ENCODE data around the gene PUDP. TPM values are rescaled to one million over a fixed set of nuclear protein-coding genes. Genes with fewer than 3 reads are reported as not detected.
A peak's percentile ranks its signal among the peaks of the same experiment; 100 is the strongest.
"Not testable (repeated sequence)": the region's sequence is repeated elsewhere in the genome, so short reads cannot be mapped to it uniquely, and the experiment has no call there.

PUDP gene
- total RNA-seq, 1 donor from 2014 or later = 63.6 TPM

DNA sequence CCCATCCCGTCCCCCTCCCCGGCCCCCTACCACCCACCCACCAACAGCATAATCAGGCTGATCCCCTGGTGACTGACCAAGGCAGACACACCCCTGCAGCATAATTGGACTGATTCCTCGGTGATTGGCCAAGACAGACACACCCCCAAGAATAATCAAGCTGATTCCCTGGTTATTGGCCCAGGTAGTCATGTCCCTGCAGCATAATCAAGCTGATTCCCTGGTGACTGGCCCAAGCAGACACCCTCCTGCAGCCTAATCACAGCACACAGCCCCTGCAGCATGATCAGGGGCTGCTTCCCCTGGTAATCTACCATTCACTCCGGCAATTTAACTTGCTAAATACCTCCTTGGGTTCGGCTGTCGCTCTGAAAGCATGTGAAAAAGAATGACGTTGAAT, 47.9 kb downstream of the PUDP start:
- TF ChIP-seq, protein P1, sequence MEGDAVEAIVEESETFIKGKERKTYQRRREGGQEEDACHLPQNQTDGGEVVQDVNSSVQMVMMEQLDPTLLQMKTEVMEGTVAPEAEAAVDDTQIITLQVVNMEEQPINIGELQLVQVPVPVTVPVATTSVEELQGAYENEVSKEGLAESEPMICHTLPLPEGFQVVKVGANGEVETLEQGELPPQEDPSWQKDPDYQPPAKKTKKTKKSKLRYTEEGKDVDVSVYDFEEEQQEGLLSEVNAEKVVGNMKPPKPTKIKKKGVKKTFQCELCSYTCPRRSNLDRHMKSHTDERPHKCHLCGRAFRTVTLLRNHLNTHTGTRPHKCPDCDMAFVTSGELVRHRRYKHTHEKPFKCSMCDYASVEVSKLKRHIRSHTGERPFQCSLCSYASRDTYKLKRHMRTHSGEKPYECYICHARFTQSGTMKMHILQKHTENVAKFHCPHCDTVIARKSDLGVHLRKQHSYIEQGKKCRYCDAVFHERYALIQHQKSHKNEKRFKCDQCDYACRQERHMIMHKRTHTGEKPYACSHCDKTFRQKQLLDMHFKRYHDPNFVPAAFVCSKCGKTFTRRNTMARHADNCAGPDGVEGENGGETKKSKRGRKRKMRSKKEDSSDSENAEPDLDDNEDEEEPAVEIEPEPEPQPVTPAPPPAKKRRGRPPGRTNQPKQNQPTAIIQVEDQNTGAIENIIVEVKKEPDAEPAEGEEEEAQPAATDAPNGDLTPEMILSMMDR (conservative IDR thresholded peaks at IDR 0.05) = no peak
- Mint-ChIP-seq H3K27me3 (no peaks in the 10 kb centered on the region), H3K4me1 (ENCODE audit: unreplicated experiment) (no peaks in the 10 kb centered on the region), H3K36me3 (peaks cover 58% of the 10 kb centered on the region), H3K9me3 (peaks cover 3% of the 10 kb centered on the region), H3K27ac (no peak overlapping the region), H3K4me3 (no peak overlapping the region)
- DNase-seq (ENCODE audit: extremely low spot score, unreplicated experiment) = no peak

DNA sequence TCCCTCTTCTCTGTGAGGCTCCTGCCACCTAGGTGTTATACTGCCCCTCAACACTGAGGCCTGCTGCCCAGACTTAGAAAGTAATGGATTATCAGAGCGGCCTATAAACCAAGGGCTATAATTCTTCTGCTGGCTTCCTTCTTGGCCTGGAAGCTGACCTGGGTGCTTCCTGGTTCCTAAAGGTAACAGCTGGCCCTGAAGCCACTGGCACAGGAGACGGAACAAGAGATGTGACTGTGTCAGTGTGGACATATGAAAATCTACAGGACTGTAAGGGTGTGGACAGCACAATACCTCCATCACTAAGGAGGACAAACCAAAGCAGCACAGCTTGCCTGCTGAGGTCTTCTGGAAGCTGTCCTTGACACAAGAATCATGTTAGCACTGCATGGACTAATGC, 52.3 kb downstream of the PUDP start:
- H3K9me3 Mint-ChIP-seq; H3K4me1 Mint-ChIP-seq (ENCODE audit: unreplicated experiment); H3K27ac Mint-ChIP-seq; H3K27me3 Mint-ChIP-seq; DNase-seq (ENCODE audit: extremely low spot score, unreplicated experiment); H3K4me3 Mint-ChIP-seq: not testable (repeated sequence)
- peaks cover 36% of the 10 kb centered on the region for H3K36me3 Mint-ChIP-seq

DNA sequence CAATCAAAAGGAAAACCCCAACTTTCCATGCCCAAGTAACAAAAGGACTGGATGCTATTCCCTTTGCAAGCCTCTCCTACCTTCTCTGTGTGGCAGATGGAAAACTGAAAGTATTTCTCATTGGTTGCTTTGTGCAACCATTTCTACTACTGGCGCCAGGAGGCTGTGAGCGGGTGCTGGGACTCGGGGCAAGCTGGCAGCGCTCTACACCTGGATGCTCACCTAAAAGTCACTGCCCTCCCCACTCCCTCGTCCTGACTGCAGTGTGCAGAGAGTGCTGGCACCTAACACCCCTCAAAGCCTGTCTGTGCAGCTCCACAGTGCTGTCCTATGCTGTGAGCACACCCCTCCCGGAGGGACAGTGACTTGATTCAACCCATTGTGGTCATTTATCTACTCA, 54.6 kb downstream of the PUDP start:
- TF ChIP-seq, protein P1 (conservative IDR thresholded peaks at IDR 0.05) = no peak

DNA sequence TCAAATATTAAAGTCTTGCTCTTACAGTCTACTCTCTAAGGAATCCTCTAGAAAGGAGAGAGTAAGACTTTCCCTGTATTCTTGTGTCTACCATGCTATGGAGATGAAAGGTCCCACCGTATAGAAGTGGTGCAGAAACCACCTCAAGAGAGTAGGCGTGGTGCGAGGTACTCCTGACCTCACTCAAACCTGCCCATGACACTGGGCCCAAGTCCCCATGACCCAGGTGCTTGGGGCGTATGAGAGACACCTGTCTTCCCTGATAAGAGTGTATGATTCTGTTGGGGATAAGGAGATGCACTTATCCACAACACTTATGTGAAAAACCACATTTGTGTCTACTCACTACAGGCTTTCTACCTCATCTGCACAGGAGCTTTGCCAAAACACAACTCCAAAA, 55.4 kb downstream of the PUDP start:
- H3K9me3 Mint-ChIP-seq = no peaks in the 10 kb centered on the region
- H3K27ac Mint-ChIP-seq = no peak overlapping the region
- peaks cover 28% of the 10 kb centered on the region for H3K4me1 Mint-ChIP-seq (ENCODE audit: unreplicated experiment)
- H3K27me3 Mint-ChIP-seq = no peaks in the 10 kb centered on the region
- H3K36me3 Mint-ChIP-seq = peaks cover 41% of the 10 kb centered on the region
- TF ChIP-seq, protein P1 (conservative IDR thresholded peaks at IDR 0.05) = no peak
- DNase-seq (ENCODE audit: extremely low spot score, unreplicated experiment) = no peak
- no peak overlapping the region for H3K4me3 Mint-ChIP-seq

More for the DNA sequence above, 54.6 kb downstream of the PUDP start:
- Mint-ChIP-seq H3K4me3 (no peak overlapping the region), H3K4me1 (ENCODE audit: unreplicated experiment) (peaks cover 27% of the 10 kb centered on the region), H3K27ac (no peak overlapping the region), H3K27me3 (no peaks in the 10 kb centered on the region), H3K36me3 (peaks cover 41% of the 10 kb centered on the region), H3K9me3 (no peaks in the 10 kb centered on the region)
- DNase-seq (ENCODE audit: extremely low spot score, unreplicated experiment) = no peak

DNA sequence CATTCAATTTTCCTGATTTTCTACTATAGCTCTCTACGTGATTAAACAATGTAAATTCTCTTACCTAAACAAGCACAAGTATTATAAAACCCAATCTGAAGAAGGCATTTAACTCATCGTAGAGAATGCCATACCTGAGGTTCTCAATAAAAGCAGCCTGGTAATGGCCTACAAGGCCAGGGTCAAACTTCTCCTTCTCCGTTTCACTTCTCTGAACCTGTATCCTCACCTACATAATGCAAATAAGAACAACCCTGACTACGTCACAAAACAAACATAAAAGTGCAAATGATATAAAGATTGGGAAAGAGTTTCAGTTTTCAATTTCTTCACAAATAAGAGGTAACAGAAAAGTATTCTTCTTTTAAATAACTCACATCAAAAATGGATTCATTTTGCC, 56.0 kb downstream of the PUDP start:
- H3K36me3 Mint-ChIP-seq = peaks cover 34% of the 10 kb centered on the region
- no peaks in the 10 kb centered on the region for H3K27me3 Mint-ChIP-seq
- no peak for DNase-seq (ENCODE audit: extremely low spot score, unreplicated experiment)

DNA sequence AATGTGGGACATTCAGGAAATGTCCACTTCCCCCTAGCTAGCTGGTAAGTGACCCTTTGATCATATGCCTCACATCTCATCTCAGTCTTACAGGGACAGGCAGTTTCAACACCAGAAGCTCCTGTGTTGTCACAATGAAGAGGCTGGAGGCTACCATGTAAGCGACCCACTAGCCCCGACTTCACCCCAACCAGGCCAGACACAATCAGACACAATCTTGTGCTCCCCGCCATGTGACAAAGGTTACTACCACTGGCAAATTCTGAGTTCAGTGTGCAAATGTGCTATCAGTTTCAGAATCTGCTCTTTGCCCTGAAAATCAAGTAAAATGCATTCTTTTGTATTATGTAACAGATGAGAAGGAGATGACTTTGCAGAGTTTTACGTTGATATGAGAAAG, 57.3 kb downstream of the PUDP start:
- Mint-ChIP-seq H3K4me1 (ENCODE audit: unreplicated experiment) (peaks cover 41% of the 10 kb centered on the region), H3K9me3 (no peaks in the 10 kb centered on the region), H3K27ac (peak overlapping the region; percentile 68), H3K27me3 (no peaks in the 10 kb centered on the region), H3K4me3 (no peak overlapping the region), H3K36me3 (peaks cover 26% of the 10 kb centered on the region)
- no peak for DNase-seq (ENCODE audit: extremely low spot score, unreplicated experiment)
- TF ChIP-seq, protein P1 (conservative IDR thresholded peaks at IDR 0.05) = no peak

More for the DNA sequence above, 56.0 kb downstream of the PUDP start:
- no peak overlapping the region for H3K4me3 Mint-ChIP-seq
- peak overlapping the region; percentile 39 for H3K27ac Mint-ChIP-seq
- H3K9me3 Mint-ChIP-seq = no peaks in the 10 kb centered on the region
- TF ChIP-seq, protein P1 (conservative IDR thresholded peaks at IDR 0.05) = no peak
- H3K4me1 Mint-ChIP-seq (ENCODE audit: unreplicated experiment) = peaks cover 31% of the 10 kb centered on the region
